Uterus (tissue), 4 donors: ENCODE measurements around the gene LMOD3. TPM values are rescaled to one million over a fixed set of nuclear protein-coding genes. Genes with fewer than 3 reads are reported as not detected.
A peak's percentile ranks its signal among the peaks of the same experiment; 100 is the strongest.

Experiments used
- DNase-seq, 2 donors: peaks; one replicate each; pipeline ENCODE4 v3.0.0-alpha.2; 2019 to 2020
- H3K27ac ChIP-seq, 2 donors: fragments of 200-600 bp; sonication (generic); 1 replicate in 1 of 2; 2 replicates in 1 of 2; pipeline ENCODE4 v1.5.1; 2016 to 2018
- H3K27me3 ChIP-seq, 2 donors: fragments of 200-600 bp; sonication (generic); one replicate each; pipeline ENCODE4 v1.5.1; 2018 to 2019; ENCODE audit warnings: control low read depth in 1 of 2
- H3K36me3 ChIP-seq, 2 donors: fragments of 200-600 bp; sonication (generic); one replicate each; pipeline ENCODE4 v1.5.1; 2019; ENCODE audit warnings: control low read depth in 1 of 2
- H3K4me1 ChIP-seq, 2 donors: fragments of 200-600 bp; sonication (generic); one replicate each; pipeline ENCODE4 v1.5.1; 2018 to 2019; ENCODE audit warnings: control low read depth in 1 of 2
- H3K4me3 ChIP-seq, 2 donors: fragments of 200-600 bp; sonication (generic); 1 replicate in 1 of 2; 2 replicates in 1 of 2; pipeline ENCODE4 v1.5.1; 2018 to 2019; ENCODE audit warnings: mild to moderate bottlenecking in 1 of 2
- H3K9me3 ChIP-seq, 2 donors: fragments of 200-600 bp; sonication (generic); one replicate each; pipeline ENCODE4 v1.5.1; 2019; ENCODE audit warnings: control low read depth in 1 of 2
- CTCF ChIP-seq, 4 experiments: fragments of 200-600 bp in 2 of 4; fragments of 450-650 bp in 2 of 4; sonication (generic) in 2 of 4; IDR thresholded peaks; one replicate each; pipeline ENCODE4 v1.5.1; 2016 to 2019; ENCODE audit warnings: antibody characterized with exemption in 4 of 4, mild to moderate bottlenecking in 2 of 4, moderate library complexity in 1 of 4
- POLR2A ChIP-seq, 2 donors: fragments of 450-650 bp; IDR thresholded peaks; one replicate each; pipeline ENCODE4 v1.6.1; 2016; ENCODE audit warnings: antibody characterized with exemption in 2 of 2, mild to moderate bottlenecking in 1 of 2, moderate library complexity in 1 of 2
- intact Hi-C: fragments of 100-400 bp; cut with DNase I; formaldehyde crosslinking; loops from one replicate; pipeline ENCODE4 v1.15.1; 2023; ENCODE audit warnings: low total_unique reads
- total RNA-seq, 4 donors: library from RNA; depleted of rRNA in 3 of 4; stranded (reverse); fragments of >200 nt in 3 of 4; gene quantifications; one replicate each; pipeline versions ENCODE4 v1.1.0 to v1.2.4, GENCODE V29; 2014 to 2023
- donor health status: DM: yes; HTN: yes; CAD: no.

The LMOD3 gene
- total RNA-seq, 4 donors from 2014 or later, result 0.24 TPM; not detected in 3

- no peaks in the 10 kb centered on the region for H3K27me3 ChIP-seq
- peak overlapping the region; percentile 92 to 93 for H3K27ac ChIP-seq
- H3K4me3 ChIP-seq, result peak overlapping the region; percentile 87 to 90
- H3K9me3 ChIP-seq, result no peaks in the 10 kb centered on the region
- peaks cover 8 to 14% of the 10 kb centered on the region in 2 donors for H3K4me1 ChIP-seq
- TF ChIP-seq CTCF (IDR thresholded peaks at IDR 0.05) (no peak), POLR2A (IDR thresholded peaks at IDR 0.05) (peak in 1 of 2 donors; percentile 19)
- intact Hi-C loops, result no loop called here
- peak; percentile 83 to 91 for DNase-seq
- no peaks in the 10 kb centered on the region for H3K36me3 ChIP-seq
These were observed 36.3 kb downstream of the LMOD3 start for GRCh38 chr3:69085833-69086722.

- peaks cover 8 to 14% of the 10 kb centered on the region in 2 donors for H3K4me1 ChIP-seq
- peak overlapping the region; percentile 92 to 93 for H3K27ac ChIP-seq
- no peaks in the 10 kb centered on the region for H3K36me3 ChIP-seq
- H3K27me3 ChIP-seq, result no peaks in the 10 kb centered on the region
- peak; percentile 30 to 31 for DNase-seq
- peak overlapping the region; percentile 87 to 90 for H3K4me3 ChIP-seq
- TF ChIP-seq POLR2A (IDR thresholded peaks at IDR 0.05) (no peak), CTCF (IDR thresholded peaks at IDR 0.05) (no peak)
- H3K9me3 ChIP-seq, result no peaks in the 10 kb centered on the region
- intact Hi-C loops, result no loop called here
These were observed 37.1 kb downstream of the LMOD3 start for GRCh38 chr3:69085168-69085832.

- Histone ChIP-seq H3K4me3 (peak within 1 kb of the TSS; percentile 87 to 90), H3K4me1 (peaks cover 8 to 14% of the 10 kb centered on the region in 2 donors), H3K9me3 (no peaks in the 10 kb centered on the region), H3K36me3 (no peaks in the 10 kb centered on the region), H3K27me3 (no peaks in the 10 kb centered on the region), H3K27ac (peak within 1 kb of the TSS; percentile 92 to 93)
- intact Hi-C loops, result no loop called here
- DNase-seq, result peak; percentile 91 to 92
- no peak for TF ChIP-seq CTCF (IDR thresholded peaks at IDR 0.05)
- TF ChIP-seq POLR2A (IDR thresholded peaks at IDR 0.05), result peak; percentile 48 to 61
These were observed 37.8 kb downstream of the LMOD3 start, which contains the start of gene ARL6IP5 for GRCh38 chr3:69084326-69085167. ARL6IP5 (plus strand) TSS chr3:69084937; CDS start chr3:69085048, 111 bp downstream.

GRCh38 chr3:69082805-69083204 is 39.6 kb downstream of the LMOD3 start:
- Histone ChIP-seq H3K9me3 (no peaks in the 10 kb centered on the region), H3K36me3 (no peaks in the 10 kb centered on the region), H3K4me1 (peaks cover 9% of the 10 kb centered on the region in 2 donors), H3K27me3 (no peaks in the 10 kb centered on the region), H3K4me3 (no peak overlapping the region), H3K27ac (peak overlapping the region in 1 of 2 donors; percentile 92)
- DNase-seq, result no peak
- intact Hi-C loops, result no loop called here
- TF ChIP-seq CTCF (IDR thresholded peaks at IDR 0.05), result no peak
- no peak for TF ChIP-seq POLR2A (IDR thresholded peaks at IDR 0.05)
